ENCODE measurements around the gene TUBA4A. TPM values are rescaled to one million over a fixed set of nuclear protein-coding genes. Genes with fewer than 3 reads are reported as not detected.

The TUBA4A gene
- total and polyA plus RNA-seq, 2 of the 4 experiments (the other 2 are of a cell fraction): 21.9 to 35.6 TPM

DNA sequence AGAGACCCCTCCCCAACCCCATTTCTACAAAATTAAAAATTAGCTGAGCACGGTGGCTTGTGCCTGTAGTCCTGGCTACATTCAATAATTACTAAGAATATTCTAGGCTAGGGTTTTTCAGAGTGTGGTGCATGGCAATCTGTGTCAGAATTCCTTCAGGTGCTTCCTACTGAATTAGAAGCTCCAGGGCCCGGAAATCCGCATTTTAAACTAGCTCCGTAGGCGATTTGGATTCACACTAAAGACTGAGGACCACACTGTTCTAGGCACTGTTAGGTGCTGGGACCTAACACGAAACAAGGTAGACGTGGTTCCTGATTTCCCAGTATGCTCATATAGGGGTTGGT lies 47.8 kb downstream of the TUBA4A start (continued):
- TF ChIP-seq RAD21 (IDR thresholded peaks at IDR 0.05; ENCODE audit: low read length): no peak
- no peak for TF ChIP-seq USF2 (IDR thresholded peaks at IDR 0.05; ENCODE audit: low read depth, low read length)
- no peak for TF ChIP-seq CEBPB (IDR thresholded peaks at IDR 0.05; ENCODE audit: low read depth, low read length)
- TF ChIP-seq ELK1 (IDR thresholded peaks at IDR 0.05; ENCODE audit: borderline replicate concordance, low read depth, low read length): no peak

DNA sequence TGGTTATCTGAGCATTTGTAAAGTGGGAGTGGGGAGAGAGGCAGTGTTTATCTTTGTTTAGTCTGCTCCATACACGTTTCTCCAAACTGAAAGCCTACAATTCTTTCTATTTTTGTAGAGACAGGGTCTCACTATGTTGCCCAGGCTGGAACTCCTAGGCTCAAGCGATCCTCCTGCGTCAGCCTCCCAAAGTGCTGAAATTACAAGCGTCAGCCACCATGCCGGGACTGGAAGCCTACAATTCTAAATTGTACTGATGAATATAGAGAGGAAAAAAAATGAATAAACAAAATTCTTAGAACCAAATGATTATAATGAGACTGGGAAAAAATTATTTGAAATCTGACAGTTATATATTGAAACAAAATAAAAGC lies 48.6 kb downstream of the TUBA4A start:
- Histone ChIP-seq H4K91ac (ENCODE audit: insufficient read depth, low read depth, low read length) (no peak overlapping the region), H4K8ac (ENCODE audit: low read depth in 2 of 2, low read length in 2 of 2) (no peak overlapping the region), H2BK15ac (ENCODE audit: low read depth, low read length) (no peak overlapping the region), H3K27ac (ENCODE audit: insufficient read depth, low read length) (no peak overlapping the region), H3K4me1 (ENCODE audit: control insufficient read depth, insufficient read depth, low read length) (peaks cover 16% of the 10 kb centered on the region), H3K36me3 (ENCODE audit: control insufficient read depth, insufficient read depth, low read length) (peaks cover 15% of the 10 kb centered on the region), H2BK5ac (ENCODE audit: low read depth, low read length, poor library complexity, severe bottlenecking) (no peak overlapping the region), H4K20me1 (ENCODE audit: insufficient read depth, low read length) (peaks cover 9% of the 10 kb centered on the region; the same call in 1 of the 2 replicates), H3K56ac (ENCODE audit: extremely low read depth, insufficient read depth, low read length) (no peak overlapping the region), H3K4me3 (ENCODE audit: insufficient read depth, low read depth, low read length) (no peak overlapping the region), H3K9ac (ENCODE audit: low read depth, low read length) (no peak overlapping the region), H3K4me2 (ENCODE audit: low read depth, low read length) (no peak overlapping the region), H3K79me1 (ENCODE audit: low read depth in 1 of 2, low read length in 2 of 2) (peaks cover 5 to 19% of the 10 kb centered on the region in 2 experiments; a peak in 3 of 4 replicates), H4K5ac (ENCODE audit: low read depth, low read length) (no peak overlapping the region), H2AFZ (replicated peaks; ENCODE audit: low read length, poor library complexity) (no peak overlapping the region), H3K4ac (ENCODE audit: low read depth, low read length) (no peak overlapping the region), H3K23ac (ENCODE audit: low read depth, low read length) (no peak overlapping the region), H3K9me3 (ENCODE audit: control insufficient read depth, insufficient read depth, low read length) (no peaks in the 10 kb centered on the region), H2AK9ac (replicated peaks; ENCODE audit: low read depth, low read length, poor library complexity) (no peak overlapping the region), H2AK5ac (ENCODE audit: low read depth, low read length) (no peak overlapping the region), H3K14ac (replicated peaks; ENCODE audit: low read depth, low read length) (no peak overlapping the region), H3K9me1 (ENCODE audit: insufficient read depth, low read length) (peaks cover 8% of the 10 kb centered on the region; the same call in 1 of the 2 replicates), H2BK120ac (ENCODE audit: low read depth, low read length) (no peak overlapping the region), H3K27me3 (ENCODE audit: control insufficient read depth, insufficient read depth, low read length) (no peaks in the 10 kb centered on the region), H2BK20ac (ENCODE audit: low read depth, low read length) (no peak overlapping the region), H3K18ac (ENCODE audit: low read depth, low read length) (no peak overlapping the region)
- no peak for ATAC-seq (ENCODE audit: low read depth)
- intact Hi-C loops (cut with micrococcal nuclease): no loop called here
- dilution Hi-C loops (cut with HindIII; ENCODE audit: low sequenced_read_pairs, unreplicated experiment): no loop called here
- ChIA-PET CTCF (no interaction called here), POLR2A (ENCODE audit: unreplicated experiment) (no interaction called here)
- WGBS, 2 experiments (ENCODE audit: extremely low coverage in 2 of 2, insufficient read length in 1 of 2): no CpG with 5 or more reads among the region's 5 CpGs
- DNase-seq: no peak
- in situ Hi-C loops (cut with MboI; ENCODE audit: low sequenced_read_pairs): loop anchor here (5.0 kb wide), 1 partner anchor 33 kb away; the partner anchor contains the start of gene SLC23A3
- no TSS peak for BruUV-seq (replicated peaks)
- TF ChIP-seq CTCF (conservative IDR thresholded peaks at IDR 0.05; ENCODE audit: low read depth, low read length) (no peak), BHLHE40 (IDR thresholded peaks at IDR 0.05; ENCODE audit: low read depth, low read length) (no peak), CEBPB (IDR thresholded peaks at IDR 0.05; ENCODE audit: low read depth, low read length) (no peak), ELK1 (IDR thresholded peaks at IDR 0.05; ENCODE audit: borderline replicate concordance, low read depth, low read length) (no peak), USF2 (IDR thresholded peaks at IDR 0.05; ENCODE audit: low read depth, low read length) (no peak), SMC3 (IDR thresholded peaks at IDR 0.05; ENCODE audit: low read depth, low read length) (no peak), MAZ (IDR thresholded peaks at IDR 0.05; ENCODE audit: borderline replicate concordance, low read depth, low read length) (no peak), CHD1 (IDR thresholded peaks at IDR 0.05; ENCODE audit: low read depth, low read length) (no peak), MAFK (IDR thresholded peaks at IDR 0.05; ENCODE audit: low read depth, low read length) (no peak), POLR2A (IDR thresholded peaks at IDR 0.05; ENCODE audit: low read depth, low read length) (no peak)

Measured in IMR-90 (cell line).